NT2/D1 (cell line): ENCODE data around the gene S1PR4.

Experiments used
- SUZ12 ChIP-seq: IDR thresholded peaks from 2 replicates; pipeline ENCODE4 v1.6.1; 2011; ENCODE audit not compliant: insufficient read length, insufficient read depth; ENCODE audit errors: extremely low read depth
- YY1 ChIP-seq: IDR thresholded peaks from 2 replicates; pipeline ENCODE4 v1.6.1; 2011; ENCODE audit not compliant: insufficient read length, insufficient read depth

DNA sequence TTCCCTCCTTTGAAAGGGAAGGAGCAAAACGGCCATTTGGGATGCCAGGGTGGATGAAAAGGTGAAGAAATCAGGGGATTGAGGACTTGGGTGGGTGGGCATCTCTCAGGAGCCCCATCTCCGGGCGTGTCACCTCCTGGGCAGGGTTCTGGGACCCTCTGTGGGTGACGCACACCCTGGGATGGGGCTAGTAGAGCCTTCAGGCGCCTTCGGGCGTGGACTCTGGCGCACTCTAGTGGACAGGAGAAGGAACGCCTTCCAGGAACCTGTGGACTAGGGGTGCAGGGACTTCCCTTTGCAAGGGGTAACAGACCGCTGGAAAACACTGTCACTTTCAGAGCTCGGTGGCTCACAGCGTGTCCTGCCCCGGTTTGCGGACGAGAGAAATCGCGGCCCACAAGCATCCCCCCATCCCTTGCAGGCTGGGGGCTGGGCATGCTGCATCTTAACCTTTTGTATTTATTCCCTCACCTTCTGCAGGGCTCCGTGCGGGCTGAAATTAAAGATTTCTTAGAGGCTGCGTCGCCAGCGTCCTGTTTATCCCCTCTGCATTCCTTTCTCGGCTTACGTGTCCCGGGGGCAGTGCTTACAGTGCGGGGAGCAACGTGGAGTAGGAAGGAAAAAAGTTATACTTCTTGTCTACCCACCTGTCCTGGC, 15.2 kb upstream of the S1PR4 start:
- TF ChIP-seq YY1: no peak
- no peak for TF ChIP-seq SUZ12
